HG03103 (cell line): ENCODE results near the gene ADPRM.
A peak's percentile ranks its signal among the peaks of the same experiment; 100 is the strongest.
"Not testable (repeated sequence)": the region's sequence is repeated elsewhere in the genome, so short reads cannot be mapped to it uniquely, and the experiment has no call there.

Experiments used
- ATAC-seq: cut with Tn5 transposase; IDR thresholded peaks from one replicate; pipeline ENCODE4 v1.9.1; 2021; ENCODE audit warnings: low read depth; ENCODE audit not compliant: unreplicated experiment

The ADPRM gene

GRCh38 chr17:10698096-10698818 is 863 bp downstream of the ADPRM start:
- no peak for ATAC-seq

GRCh38 chr17:10699856-10700255 is 2.5 kb downstream of the ADPRM start:
- no peak for ATAC-seq

- no peak for ATAC-seq
These were observed 5.2 kb downstream of the ADPRM start for GRCh38 chr17:10702574-10702973.

- no peak for ATAC-seq
These were observed 8.3 kb downstream of the ADPRM start for GRCh38 chr17:10705727-10706126.

GRCh38 chr17:10713318-10713717 is 15.9 kb downstream of the ADPRM start:
- ATAC-seq, result no peak

- ATAC-seq, result no peak
These were observed 18.8 kb downstream of the ADPRM start for GRCh38 chr17:10716218-10716617.

GRCh38 chr17:10718547-10718946 is 21.2 kb downstream of the ADPRM start:
- no peak for ATAC-seq

- ATAC-seq, result no peak
These were observed 27.3 kb downstream of the ADPRM start for GRCh38 chr17:10724546-10725195.

- no peak for ATAC-seq
These were observed 27.9 kb downstream of the ADPRM start for GRCh38 chr17:10725262-10725661.

- ATAC-seq, result no peak
These were observed 28.8 kb downstream of the ADPRM start for GRCh38 chr17:10726196-10726595.

GRCh38 chr17:10727192-10727591 is 29.8 kb downstream of the ADPRM start:
- no peak for ATAC-seq

- ATAC-seq, result no peak
These were observed 31.0 kb downstream of the ADPRM start for GRCh38 chr17:10728331-10728892.

GRCh38 chr17:10729334-10730193 is 32.2 kb downstream of the ADPRM start, which contains the start of gene TMEM220:
Gene TMEM220, minus strand, starts transcription at chr17:10730023. Its CDS starts 172 bp downstream, at chr17:10729851.
- peak; percentile 60 for ATAC-seq

- not testable (repeated sequence) for ATAC-seq
These were observed 32.9 kb downstream of the ADPRM start for GRCh38 chr17:10730247-10730646.

GRCh38 chr17:10731408-10731879 is 34.0 kb downstream of the ADPRM start:
- no peak for ATAC-seq

GRCh38 chr17:10732121-10732520 is 34.7 kb downstream of the ADPRM start:
- ATAC-seq, result not testable (repeated sequence)

GRCh38 chr17:10733666-10734065 is 36.3 kb downstream of the ADPRM start:
- ATAC-seq, result no peak

- no peak for ATAC-seq
These were observed 37.9 kb downstream of the ADPRM start for GRCh38 chr17:10735251-10735650.

GRCh38 chr17:10735821-10736220 is 38.4 kb downstream of the ADPRM start:
- no peak for ATAC-seq

GRCh38 chr17:10737168-10737622 is 39.8 kb downstream of the ADPRM start:
- no peak for ATAC-seq

- no peak for ATAC-seq
These were observed 40.3 kb downstream of the ADPRM start for GRCh38 chr17:10737736-10738135.
